Activated CD4-positive, alpha-beta T cell treated with anti-CD3 and anti-CD28 coated beads for 36 hours (primary cell): ENCODE measurements around the gene TJP3. TPM values are rescaled to one million over a fixed set of nuclear protein-coding genes. Genes with fewer than 3 reads are reported as not detected.
A peak's percentile ranks its signal among the peaks of the same experiment; 100 is the strongest.

Source experiments
- ATAC-seq: fragments of 200-7000 bp; cut with Tn5 transposase; one replicate; pipeline ENCODE4 v1.10.0; 2021; ENCODE audit warnings: mild to moderate bottlenecking, moderate library complexity
- CTCF ChIA-PET: fragments of 350-600 bp; sonication (Branson Sonifier 250); formaldehyde crosslinking; loops from one replicate; lab custom pipeline; 2021; ENCODE audit warnings: antibody characterized with exemption; lab: Charles Lee
- POLR2A ChIA-PET: fragments of 350-600 bp; sonication (Branson Sonifier 250); formaldehyde crosslinking; loops from one replicate; lab custom pipeline; 2021; ENCODE audit warnings: antibody characterized with exemption, inconsistent platforms; lab: Charles Lee
- DNase-seq: peaks from one replicate; pipeline ENCODE4 v3.0.0-alpha.2; 2020
- H3K27ac Mint-ChIP-seq: one replicate; pipeline ENCODE4 v1.8.0; 2021; ENCODE audit warnings: mixed read lengths
- H3K27me3 Mint-ChIP-seq: one replicate; pipeline ENCODE4 v1.8.0; 2021; ENCODE audit warnings: mixed read lengths
- H3K36me3 Mint-ChIP-seq: one replicate; pipeline ENCODE4 v1.8.0; 2021; ENCODE audit warnings: low read depth, mixed read lengths
- H3K4me1 Mint-ChIP-seq: one replicate; pipeline ENCODE4 v1.8.0; 2021; ENCODE audit warnings: mixed read lengths
- H3K4me3 Mint-ChIP-seq: one replicate; pipeline ENCODE4 v1.8.0; 2021; ENCODE audit warnings: mild to moderate bottlenecking, moderate library complexity, mixed read lengths
- H3K9me3 Mint-ChIP-seq: one replicate; pipeline ENCODE4 v1.8.0; 2021; ENCODE audit warnings: low read depth, mixed read lengths
- intact Hi-C, 2 experiments: fragments of 100-400 bp; cut with DNase I in 1 of 2; cut with micrococcal nuclease in 1 of 2; formaldehyde crosslinking; loops; one replicate each; pipeline versions ENCODE4 v1.14.2 to v1.15.1; 2022 to 2024; cut with DNase I, micrococcal nuclease
- total RNA-seq, 2 experiments: library from RNA; stranded (reverse); gene quantifications; one replicate each; pipeline ENCODE4 v1.2.3, GENCODE V29; 2021

Gene TJP3
- total RNA-seq, 2 experiments from 2014 or later: 1.0 to 2.7 TPM

DNA sequence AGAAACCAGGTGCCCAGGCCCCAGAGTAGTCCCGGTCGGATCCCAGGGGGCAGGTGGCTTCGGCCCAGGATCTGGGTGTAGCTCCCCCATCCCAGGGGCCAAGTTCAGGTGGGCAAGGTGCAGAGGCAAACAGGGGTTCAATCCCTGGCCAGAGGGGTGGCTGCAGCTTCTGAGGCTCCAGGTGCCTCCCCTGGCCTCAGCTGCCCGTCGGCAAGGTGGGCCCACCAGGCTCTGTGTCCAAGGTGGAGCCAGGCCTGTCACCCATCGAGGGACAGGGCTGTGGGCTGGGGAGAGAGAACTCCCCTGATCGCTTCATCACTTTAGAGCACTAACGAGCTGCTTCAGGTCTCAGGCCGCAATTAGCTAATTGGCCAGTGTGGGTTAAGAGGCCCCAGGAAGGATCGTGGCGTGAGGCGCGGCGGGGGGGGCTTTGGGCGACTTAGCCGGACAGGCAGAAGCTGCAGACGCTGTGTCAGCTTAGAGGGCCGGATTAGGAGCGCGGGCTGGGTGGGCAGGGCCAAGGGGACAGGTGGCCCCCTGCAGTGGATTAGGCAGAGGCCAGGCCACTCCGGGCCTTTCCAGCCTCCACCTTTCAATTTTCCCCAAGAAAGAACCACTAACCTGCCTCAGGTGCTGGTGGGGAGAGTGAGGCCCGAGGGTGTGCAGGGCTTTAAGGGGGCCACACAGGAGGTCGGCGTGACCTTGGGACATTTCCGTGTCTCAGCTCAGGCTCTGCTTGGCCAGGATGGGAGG lies 66.6 kb downstream of the TJP3 start:
- ATAC-seq (no peak), DNase-seq (no peak)
- no peaks in the 10 kb centered on the region for H3K27me3 Mint-ChIP-seq
- intact Hi-C loops: no loop called here
- no peak overlapping the region for H3K4me3 Mint-ChIP-seq
- ChIA-PET POLR2A (no interaction called here), CTCF (no interaction called here)
- no peak overlapping the region for H3K27ac Mint-ChIP-seq
- no peaks in the 10 kb centered on the region for H3K4me1 Mint-ChIP-seq
- no peaks in the 10 kb centered on the region for H3K9me3 Mint-ChIP-seq
- peaks cover 4% of the 10 kb centered on the region for H3K36me3 Mint-ChIP-seq

GRCh38 chr19:3775374-3775711 lies 67.2 kb downstream of the TJP3 start:
- intact Hi-C loops: no loop called here
- DNase-seq (no peak), ATAC-seq (no peak)
- ChIA-PET POLR2A (no interaction called here), CTCF (no interaction called here)
- Mint-ChIP-seq H3K36me3 (peaks cover 3% of the 10 kb centered on the region), H3K4me3 (no peak overlapping the region), H3K27ac (no peak overlapping the region), H3K9me3 (no peaks in the 10 kb centered on the region), H3K4me1 (no peaks in the 10 kb centered on the region), H3K27me3 (no peaks in the 10 kb centered on the region)

DNA sequence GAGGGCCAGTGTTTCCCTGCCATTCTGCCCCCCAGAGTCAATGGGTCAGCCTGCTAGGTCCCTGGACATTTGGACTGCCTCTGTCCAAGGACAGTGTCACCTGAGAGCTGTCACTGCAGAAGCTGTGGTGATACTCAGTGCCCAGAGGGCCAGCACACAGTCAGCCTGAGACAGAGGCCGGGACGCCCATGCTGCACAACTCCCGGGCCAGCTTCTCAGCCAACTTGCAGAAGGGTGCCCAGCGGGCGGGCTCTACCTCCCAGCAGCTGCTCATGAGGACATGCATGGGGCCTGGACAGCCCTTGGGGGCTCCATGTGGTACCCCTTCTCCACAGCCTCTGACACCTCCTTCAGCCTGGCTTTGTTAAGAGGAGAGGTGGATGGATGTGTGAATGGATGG lies 67.6 kb downstream of the TJP3 start:
- H3K4me1 Mint-ChIP-seq: no peaks in the 10 kb centered on the region
- ATAC-seq (no peak), DNase-seq (no peak)
- peaks cover 3% of the 10 kb centered on the region for H3K36me3 Mint-ChIP-seq
- intact Hi-C loops: no loop called here
- H3K27me3 Mint-ChIP-seq: no peaks in the 10 kb centered on the region
- H3K4me3 Mint-ChIP-seq: no peak overlapping the region
- no peak overlapping the region for H3K27ac Mint-ChIP-seq
- H3K9me3 Mint-ChIP-seq: no peaks in the 10 kb centered on the region
- ChIA-PET POLR2A (no interaction called here), CTCF (no interaction called here)

GRCh38 chr19:3776479-3777040 lies 68.4 kb downstream of the TJP3 start:
- peaks cover 10% of the 10 kb centered on the region for H3K36me3 Mint-ChIP-seq
- H3K27me3 Mint-ChIP-seq: no peaks in the 10 kb centered on the region
- DNase-seq: no peak
- peaks cover 1% of the 10 kb centered on the region for H3K9me3 Mint-ChIP-seq
- H3K4me3 Mint-ChIP-seq: no peak overlapping the region
- ChIA-PET CTCF (no interaction called here), POLR2A (no interaction called here)
- intact Hi-C loops: no loop called here
- no peak overlapping the region for H3K27ac Mint-ChIP-seq
- no peaks in the 10 kb centered on the region for H3K4me1 Mint-ChIP-seq
- ATAC-seq: peak; percentile 23

DNA sequence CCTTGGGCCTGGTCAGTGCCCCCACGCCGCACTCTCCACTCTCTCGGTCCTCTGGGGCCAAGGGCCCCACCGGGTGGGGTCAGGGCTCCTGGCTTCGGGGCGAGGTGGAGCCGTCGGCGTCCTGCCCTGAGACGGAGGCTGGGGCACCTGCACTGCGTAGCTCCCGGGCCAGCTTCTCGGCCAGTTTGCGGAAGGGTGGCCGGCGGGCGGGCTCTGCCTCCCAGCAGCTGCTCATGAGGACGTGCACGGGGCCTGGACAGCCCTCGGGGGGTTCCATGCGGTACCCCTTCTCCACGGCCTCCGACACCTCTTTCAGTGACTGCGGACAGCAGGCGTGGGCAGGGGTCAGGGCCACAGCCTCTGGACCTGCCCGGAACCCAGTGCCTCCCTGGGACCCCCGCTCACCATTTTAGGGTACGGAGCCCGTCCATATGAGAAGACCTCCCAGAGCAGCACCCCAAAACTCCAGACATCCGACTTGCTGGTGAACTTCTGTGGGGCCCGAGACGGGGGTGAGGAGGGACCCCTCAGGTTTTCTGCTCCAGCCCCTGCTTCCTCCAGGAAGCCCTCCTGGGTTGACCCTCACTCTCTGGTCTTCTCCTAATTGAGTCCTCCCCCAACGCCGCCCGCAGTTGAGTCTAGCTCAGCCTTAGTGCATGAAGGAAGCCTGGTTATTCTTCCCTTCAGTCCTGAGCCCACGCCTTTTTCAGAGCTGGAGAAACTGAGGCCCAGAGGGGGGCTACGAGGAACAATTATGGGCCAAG lies 70.1 kb downstream of the TJP3 start:
- peaks cover 13% of the 10 kb centered on the region for H3K9me3 Mint-ChIP-seq
- ATAC-seq: no peak
- H3K4me3 Mint-ChIP-seq: no peak overlapping the region
- peaks cover 23% of the 10 kb centered on the region for H3K36me3 Mint-ChIP-seq
- no peaks in the 10 kb centered on the region for H3K27me3 Mint-ChIP-seq
- ChIA-PET POLR2A (no interaction called here), CTCF (interaction anchor here (1.2 kb wide), 1 partner anchor 15 kb away, joined by 3 read pairs; the partner anchor contains the start of gene MRPL54)
- intact Hi-C loops: no loop called here
- no peak for DNase-seq
- H3K27ac Mint-ChIP-seq: no peak overlapping the region
- H3K4me1 Mint-ChIP-seq: no peaks in the 10 kb centered on the region

GRCh38 chr19:3778899-3779723 lies 70.9 kb downstream of the TJP3 start:
- Mint-ChIP-seq H3K4me1 (no peaks in the 10 kb centered on the region), H3K27me3 (no peaks in the 10 kb centered on the region), H3K36me3 (peaks cover 26% of the 10 kb centered on the region), H3K4me3 (no peak overlapping the region), H3K27ac (no peak overlapping the region), H3K9me3 (peaks cover 13% of the 10 kb centered on the region)
- intact Hi-C loops: no loop called here
- CTCF ChIA-PET: interaction anchor here (1.2 kb wide), 1 partner anchor 16 kb away, joined by 3 read pairs; the partner anchor contains the start of gene MRPL54
- DNase-seq: no peak
- no peak for ATAC-seq
- POLR2A ChIA-PET: no interaction called here

DNA sequence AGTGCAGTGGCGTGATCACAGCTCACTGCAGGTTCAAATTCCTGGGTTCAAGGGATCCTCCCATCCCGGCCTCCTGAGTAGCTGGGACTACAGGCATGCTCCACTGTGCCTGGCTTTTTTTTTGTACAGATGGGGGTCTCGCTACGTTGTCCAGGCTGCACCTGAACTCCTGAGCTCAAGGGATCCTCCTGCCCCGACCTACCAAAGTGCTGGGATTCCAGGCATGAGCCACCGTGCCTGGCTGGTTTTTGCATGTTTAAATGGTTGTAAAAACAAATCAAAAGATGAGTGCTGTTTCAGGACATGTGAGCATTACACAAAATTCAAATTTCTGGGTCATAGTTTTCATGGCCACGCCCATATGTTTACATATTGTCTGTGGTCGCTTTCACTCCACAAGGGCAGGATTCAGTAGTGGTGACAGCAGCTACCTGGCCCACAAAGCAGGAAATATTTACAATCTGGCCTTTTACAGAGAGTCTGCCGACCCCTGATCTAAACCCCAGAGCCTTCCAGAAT lies 72.7 kb downstream of the TJP3 start:
- Mint-ChIP-seq H3K4me1 (peaks cover 3% of the 10 kb centered on the region), H3K27me3 (no peaks in the 10 kb centered on the region), H3K27ac (no peak overlapping the region), H3K9me3 (peaks cover 13% of the 10 kb centered on the region), H3K36me3 (peaks cover 28% of the 10 kb centered on the region), H3K4me3 (no peak overlapping the region)
- ATAC-seq (no peak), DNase-seq (no peak)
- CTCF ChIA-PET: interaction anchor here (0.8 kb wide), 1 partner anchor 41 kb away, joined by 3 read pairs; no protein-coding TSS in a partner anchor
- POLR2A ChIA-PET: no interaction called here
- intact Hi-C loops: loop anchor here in 1 of 2 experiments (5.0 kb wide), 1 partner anchor 41 kb away; no protein-coding TSS in a partner anchor

GRCh38 chr19:3781603-3782002 lies 73.4 kb downstream of the TJP3 start:
- POLR2A ChIA-PET: no interaction called here
- intact Hi-C loops: loop anchor here in 1 of 2 experiments (5.0 kb wide), 1 partner anchor 41 kb away; no protein-coding TSS in a partner anchor
- no peaks in the 10 kb centered on the region for H3K27me3 Mint-ChIP-seq

GRCh38 chr19:3782330-3782729 lies 74.1 kb downstream of the TJP3 start:
- intact Hi-C loops: loop anchor here in 1 of 2 experiments (5.0 kb wide), 1 partner anchor 40 kb away; no protein-coding TSS in a partner anchor
- ChIA-PET POLR2A (interaction anchor here (0.6 kb wide), 1 partner anchor 470 kb away, joined by 3 read pairs; no protein-coding TSS in a partner anchor), CTCF (interaction anchor here (0.6 to 0.7 kb wide), 2 partner anchors 41 to 1530 kb away, joined by 3 to 4 read pairs; no protein-coding TSS in a partner anchor)
- peaks cover 28% of the 10 kb centered on the region for H3K36me3 Mint-ChIP-seq
- peaks cover 3% of the 10 kb centered on the region for H3K4me1 Mint-ChIP-seq
- H3K27ac Mint-ChIP-seq: no peak overlapping the region
- no peak overlapping the region for H3K4me3 Mint-ChIP-seq
- DNase-seq (no peak), ATAC-seq (no peak)
- peaks cover 13% of the 10 kb centered on the region for H3K9me3 Mint-ChIP-seq
- H3K27me3 Mint-ChIP-seq: no peaks in the 10 kb centered on the region

More at GRCh38 chr19:3781603-3782002, 73.4 kb downstream of the TJP3 start:
- no peak for DNase-seq
- Mint-ChIP-seq H3K36me3 (peaks cover 28% of the 10 kb centered on the region), H3K4me1 (peaks cover 3% of the 10 kb centered on the region), H3K4me3 (no peak overlapping the region), H3K9me3 (peaks cover 13% of the 10 kb centered on the region), H3K27ac (no peak overlapping the region)
- no peak for ATAC-seq
- CTCF ChIA-PET: no interaction called here

DNA sequence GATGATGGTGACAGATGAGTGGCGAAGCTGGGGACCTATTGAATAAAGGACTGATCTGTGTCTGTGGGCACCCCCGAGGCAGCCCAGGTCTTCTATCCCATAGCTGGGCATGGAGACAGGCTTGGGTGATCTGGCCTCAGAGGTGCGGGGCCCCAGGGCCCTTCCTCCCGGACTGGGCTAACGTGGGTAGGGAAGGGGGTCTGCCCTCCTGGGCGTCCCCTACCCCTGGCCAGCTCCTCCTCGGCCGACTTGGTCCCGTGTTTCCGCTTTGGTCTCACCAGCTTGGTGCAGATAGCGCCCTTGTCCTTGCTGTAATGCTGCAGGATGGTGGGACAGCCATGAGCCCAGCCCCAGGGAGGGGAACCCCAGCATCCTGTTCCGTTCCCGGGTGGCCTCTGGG lies 74.7 kb downstream of the TJP3 start:
- POLR2A ChIA-PET: interaction anchor here (0.6 kb wide), 1 partner anchor 469 kb away, joined by 3 read pairs; no protein-coding TSS in a partner anchor
- peaks cover 13% of the 10 kb centered on the region for H3K9me3 Mint-ChIP-seq
- H3K27ac Mint-ChIP-seq: no peak overlapping the region
- H3K4me3 Mint-ChIP-seq: no peak overlapping the region
- DNase-seq: no peak
- intact Hi-C loops: loop anchor here in 1 of 2 experiments (5.0 kb wide), 1 partner anchor 39 kb away; no protein-coding TSS in a partner anchor
- no peak for ATAC-seq
- H3K36me3 Mint-ChIP-seq: peaks cover 28% of the 10 kb centered on the region
- CTCF ChIA-PET: interaction anchor here (0.6 kb wide), 2 partner anchors 59 to 1530 kb away, joined by 3 to 4 read pairs; no protein-coding TSS in a partner anchor
- no peaks in the 10 kb centered on the region for H3K27me3 Mint-ChIP-seq
- peaks cover 3% of the 10 kb centered on the region for H3K4me1 Mint-ChIP-seq
